Sigmoid colon (tissue), 7 donors: ENCODE data around the gene NAP1L4. TPM values are rescaled to one million over a fixed set of nuclear protein-coding genes. Genes with fewer than 3 reads are reported as not detected.

Experiments
- DNase-seq: peaks from one replicate; pipeline ENCODE4 v3.0.0-alpha.2; 2019
- H3K27ac ChIP-seq, 4 donors: fragments of 200-600 bp; sonication (generic); one replicate each; pipeline ENCODE4 v1.5.1; 2016 to 2019; ENCODE audit warnings: mild to moderate bottlenecking in 1 of 4
- H3K27me3 ChIP-seq, 3 donors: fragments of 200-600 bp; sonication (generic); one replicate each; pipeline ENCODE4 v1.5.1; 2019; ENCODE audit warnings: mild to moderate bottlenecking in 1 of 3
- H3K36me3 ChIP-seq, 4 donors: fragments of 200-600 bp; sonication (generic); one replicate each; pipeline ENCODE4 v1.5.1; 2016 to 2019
- H3K4me1 ChIP-seq, 4 donors: fragments of 200-600 bp; sonication (generic); one replicate each; pipeline ENCODE4 v1.5.1; 2017 to 2019
- H3K4me3 ChIP-seq, 4 donors: fragments of 200-600 bp; sonication (generic); one replicate each; pipeline ENCODE4 v1.5.1; 2017 to 2019; ENCODE audit warnings: mild to moderate bottlenecking in 2 of 4, moderate library complexity in 1 of 4
- H3K9me3 ChIP-seq, 4 donors: fragments of 200-600 bp in 3 of 4; sonication (generic) in 3 of 4; one replicate each; pipeline versions ENCODE4 v1.5.1 to v1.6.1; 2013 to 2019
- CTCF ChIP-seq, 4 experiments: fragments of 450-650 bp in 3 of 4; fragments of 200-600 bp in 1 of 4; IDR thresholded peaks; one replicate each; pipeline ENCODE4 v1.5.1; 2016 to 2019; ENCODE audit warnings: antibody characterized with exemption in 4 of 4, mild to moderate bottlenecking in 3 of 4, moderate library complexity in 2 of 4
- EP300 ChIP-seq, 4 donors: sonication (generic); formaldehyde crosslinking; IDR thresholded peaks; one replicate each; pipeline ENCODE4 v1.6.1; 2017; ENCODE audit warnings: antibody characterized with exemption in 4 of 4
- POLR2A ChIP-seq, 2 donors: fragments of 450-650 bp; IDR thresholded peaks; one replicate each; pipeline ENCODE4 v1.6.1; 2016; ENCODE audit warnings: antibody characterized with exemption in 2 of 2, mild to moderate bottlenecking in 2 of 2, moderate library complexity in 2 of 2
- POLR2AphosphoS5 ChIP-seq, 4 donors: sonication (generic); formaldehyde crosslinking; IDR thresholded peaks; one replicate each; pipeline ENCODE4 v1.6.1; 2017; ENCODE audit warnings: antibody characterized with exemption in 4 of 4
- WGBS, 2 donors: extraction: QIAGEN DNeasy Blood & Tissue Kit; methylation state at CpG; one replicate each; pipeline ENCODE4 v1.1.7; 2013; 5-methylcytosine and 5-hydroxymethylcytosine counted together
- intact Hi-C: fragments of 100-400 bp; cut with DNase I; formaldehyde crosslinking; loops from one replicate; pipeline ENCODE4 v1.15.1; 2023
- polyA plus RNA-seq, 3 donors: library from polyadenylated mRNA; stranded (reverse); fragments of 200-250 nt; gene quantifications; one replicate each; pipeline ENCODE4 v1.2.3, GENCODE V29; 2013
- total RNA-seq, 4 donors: library from RNA; depleted of rRNA; stranded (reverse); fragments of >200 nt; gene quantifications; one replicate each; pipeline ENCODE4 v1.1.0, GENCODE V29; 2016
- donor health status: healthy with polysubstance abuse.
- donor health status: Bipolar disorder and iron deficiency.
- donor health status: healthy.

Gene NAP1L4
- total and polyA plus RNA-seq, 7 donors: 55.9 to 102 (median 88.7) TPM

GRCh38 chr11:2955906-2956476, 36.1 kb downstream of the NAP1L4 start:
- no peak overlapping the region for H3K4me3 ChIP-seq
- peaks cover 15 to 100% (median 72%) of the 10 kb centered on the region in 4 donors for H3K36me3 ChIP-seq
- TF ChIP-seq EP300 (IDR thresholded peaks at IDR 0.05): no peak
- TF ChIP-seq POLR2A (IDR thresholded peaks at IDR 0.05): no peak
- TF ChIP-seq POLR2AphosphoS5 (IDR thresholded peaks at IDR 0.05): no peak
- TF ChIP-seq CTCF (IDR thresholded peaks at IDR 0.05): no peak

GRCh38 chr11:2954263-2954662, 37.9 kb downstream of the NAP1L4 start:
- 93% methylated on average over 6 of the region's 6 CpGs for WGBS, 2 donors
- Histone ChIP-seq H3K9me3 (no peaks in the 10 kb centered on the region), H3K4me1 (peaks cover 0 to 21% (median 0%) of the 10 kb centered on the region in 4 donors), H3K36me3 (peaks cover 15 to 100% (median 74%) of the 10 kb centered on the region in 4 donors), H3K27me3 (no peaks in the 10 kb centered on the region), H3K27ac (no peak overlapping the region), H3K4me3 (no peak overlapping the region)
- DNase-seq: no peak
- TF ChIP-seq EP300 (IDR thresholded peaks at IDR 0.05) (no peak), POLR2AphosphoS5 (IDR thresholded peaks at IDR 0.05) (no peak), CTCF (IDR thresholded peaks at IDR 0.05) (no peak), POLR2A (IDR thresholded peaks at IDR 0.05) (no peak)
- intact Hi-C loops: no loop called here

More at GRCh38 chr11:2955906-2956476, 36.1 kb downstream of the NAP1L4 start:
- Histone ChIP-seq H3K9me3 (no peaks in the 10 kb centered on the region), H3K27me3 (no peaks in the 10 kb centered on the region), H3K4me1 (peaks cover 0 to 17% (median 0%) of the 10 kb centered on the region in 4 donors), H3K27ac (no peak overlapping the region)
- 90 to 92% methylated on average over 6 of the region's 6 CpGs for WGBS, 2 donors
- no peak for DNase-seq
- intact Hi-C loops: no loop called here

- 65 to 72% methylated on average over 6 of the region's 6 CpGs for WGBS, 2 donors
- Histone ChIP-seq H3K4me3 (no peak overlapping the region), H3K27me3 (no peaks in the 10 kb centered on the region), H3K9me3 (no peaks in the 10 kb centered on the region), H3K36me3 (peaks cover 15 to 100% (median 74%) of the 10 kb centered on the region in 4 donors), H3K4me1 (peaks cover 0 to 21% (median 0%) of the 10 kb centered on the region in 4 donors), H3K27ac (no peak overlapping the region)
- intact Hi-C loops: no loop called here
- no peak for DNase-seq
- TF ChIP-seq EP300 (IDR thresholded peaks at IDR 0.05): no peak
- TF ChIP-seq POLR2AphosphoS5 (IDR thresholded peaks at IDR 0.05): no peak
- no peak for TF ChIP-seq CTCF (IDR thresholded peaks at IDR 0.05)
- TF ChIP-seq POLR2A (IDR thresholded peaks at IDR 0.05): no peak
These were observed 39.8 kb downstream of the NAP1L4 start for GRCh38 chr11:2952290-2952689.

GRCh38 chr11:2951231-2952110, 40.7 kb downstream of the NAP1L4 start:
- DNase-seq: no peak
- Histone ChIP-seq H3K4me3 (no peak overlapping the region), H3K27ac (peak overlapping the region in 1 of 4 donors; percentile 9), H3K9me3 (no peaks in the 10 kb centered on the region), H3K27me3 (no peaks in the 10 kb centered on the region), H3K4me1 (peaks cover 0 to 21% (median 1%) of the 10 kb centered on the region in 4 donors), H3K36me3 (peaks cover 15 to 95% (median 68%) of the 10 kb centered on the region in 4 donors)
- TF ChIP-seq POLR2AphosphoS5 (IDR thresholded peaks at IDR 0.05) (no peak), POLR2A (IDR thresholded peaks at IDR 0.05) (no peak), CTCF (IDR thresholded peaks at IDR 0.05) (no peak), EP300 (IDR thresholded peaks at IDR 0.05) (no peak)
- intact Hi-C loops: no loop called here
- WGBS, 2 donors: 80 to 81% methylated on average over 9 of the region's 9 CpGs
